Measurements from ENCODE around the gene IFITM5. TPM values are rescaled to one million over a fixed set of nuclear protein-coding genes. Genes with fewer than 3 reads are reported as not detected.
"Not testable (repeated sequence)": the region's sequence is repeated elsewhere in the genome, so short reads cannot be mapped to it uniquely, and the experiment has no call there.

Gene IFITM5
- total RNA-seq, 1 donor from 2014 or later = 0.96 TPM

DNA sequence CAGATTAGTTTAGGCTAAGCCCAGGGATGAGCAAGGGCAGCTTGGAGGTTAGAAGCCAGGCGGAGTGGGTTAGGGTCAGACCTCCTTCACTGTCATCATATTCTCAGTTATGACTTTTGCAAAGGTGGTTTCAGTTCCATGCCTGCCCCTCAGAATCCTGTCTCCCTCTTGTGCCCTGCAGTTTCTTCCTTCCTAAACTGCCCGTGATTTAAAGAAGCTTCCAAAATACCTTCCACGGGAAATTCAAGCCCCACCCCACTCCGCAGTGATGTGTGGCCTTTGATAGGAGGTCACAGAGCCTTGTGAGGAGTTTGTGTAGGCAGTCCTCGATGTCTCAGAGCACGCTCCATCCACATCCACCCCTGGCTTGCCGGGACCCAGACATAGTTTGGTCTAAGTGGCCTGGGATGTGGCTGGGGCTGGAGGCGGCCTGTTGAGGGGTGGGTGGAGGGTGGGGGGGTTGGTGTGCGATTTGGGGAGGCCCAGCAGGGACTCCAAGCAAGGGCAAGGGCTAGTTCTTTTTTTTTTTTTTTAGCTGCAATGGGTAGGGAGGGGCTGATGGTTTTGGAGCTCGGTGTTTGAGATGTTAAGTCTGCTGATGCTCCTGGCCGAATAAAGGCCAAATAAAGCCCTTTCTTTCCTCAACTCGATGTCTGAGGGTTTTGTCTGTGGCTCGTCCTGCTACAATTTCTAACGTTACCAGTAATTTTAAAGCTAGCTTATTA, 12.9 kb upstream of the IFITM5 start:
- DNase-seq (ENCODE audit: low spot score) = no peak

DNA sequence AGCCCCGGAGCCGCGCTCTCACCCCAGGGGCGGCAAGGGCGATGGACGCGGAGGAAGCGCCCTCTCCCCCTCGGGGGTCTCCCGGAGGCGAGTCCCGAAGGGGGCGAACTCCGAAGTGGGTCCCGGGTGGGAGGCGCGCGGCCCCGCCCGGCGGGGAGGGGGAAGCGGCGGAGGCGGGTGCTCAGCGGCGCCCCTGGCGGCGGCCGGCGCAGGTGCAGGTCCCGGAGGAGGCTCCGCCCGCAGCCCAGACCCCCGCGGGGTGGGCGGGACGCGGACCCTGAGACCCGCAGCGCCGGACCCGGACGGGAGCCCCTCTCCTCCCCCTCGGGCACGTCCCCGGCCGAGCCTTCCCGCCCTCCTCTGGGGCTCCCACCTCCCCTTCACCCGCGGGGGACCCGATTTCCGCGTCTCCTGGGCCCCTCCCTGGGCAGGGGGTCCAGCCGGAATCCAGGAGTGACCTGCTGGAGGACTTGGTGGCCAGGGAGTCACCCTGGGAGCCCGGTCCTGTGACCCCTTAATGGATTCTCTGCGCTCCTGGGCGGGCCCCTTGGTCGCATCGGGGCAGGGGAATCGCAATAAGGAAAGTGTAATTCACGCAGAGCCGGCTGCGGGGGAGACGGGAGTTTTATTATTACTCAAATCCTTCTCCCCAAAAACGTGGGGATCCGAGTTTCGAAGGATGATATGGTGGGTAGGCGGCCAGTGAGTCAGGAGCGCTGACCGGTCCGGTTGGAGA, 11.9 kb upstream of the IFITM5 start:
- not testable (repeated sequence) for DNase-seq (ENCODE audit: low spot score)

DNA sequence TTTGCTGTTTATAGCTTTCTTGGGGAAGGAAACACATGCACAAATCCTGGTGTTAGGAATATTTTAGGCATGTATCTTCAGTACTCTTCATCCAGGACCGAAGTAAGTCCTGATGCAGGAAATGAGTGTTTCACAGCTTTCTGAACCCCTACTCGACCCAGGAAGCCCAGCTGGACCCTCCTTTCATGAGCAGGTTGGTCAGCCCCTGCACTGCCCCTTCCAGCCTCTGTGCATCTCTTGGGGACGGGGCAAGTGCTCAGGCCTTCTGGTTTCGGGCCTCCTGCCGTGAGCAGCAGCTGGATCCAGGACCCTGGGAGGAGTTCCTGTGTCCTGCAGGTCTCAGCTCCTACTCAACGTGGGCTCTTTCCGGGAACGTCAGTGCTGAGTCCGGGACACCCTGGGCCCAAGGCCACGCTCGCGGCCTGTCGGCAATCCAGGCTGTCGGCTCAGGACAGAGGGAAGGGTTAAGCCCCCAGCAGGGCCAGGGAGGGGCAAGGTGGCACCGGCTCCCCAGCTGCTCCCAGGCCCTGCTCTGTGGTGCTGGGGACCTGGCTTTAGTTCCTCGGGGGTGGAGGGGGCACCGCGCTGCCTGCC, 10.8 kb upstream of the IFITM5 start:
- DNase-seq (ENCODE audit: low spot score) = not testable (repeated sequence)

DNA sequence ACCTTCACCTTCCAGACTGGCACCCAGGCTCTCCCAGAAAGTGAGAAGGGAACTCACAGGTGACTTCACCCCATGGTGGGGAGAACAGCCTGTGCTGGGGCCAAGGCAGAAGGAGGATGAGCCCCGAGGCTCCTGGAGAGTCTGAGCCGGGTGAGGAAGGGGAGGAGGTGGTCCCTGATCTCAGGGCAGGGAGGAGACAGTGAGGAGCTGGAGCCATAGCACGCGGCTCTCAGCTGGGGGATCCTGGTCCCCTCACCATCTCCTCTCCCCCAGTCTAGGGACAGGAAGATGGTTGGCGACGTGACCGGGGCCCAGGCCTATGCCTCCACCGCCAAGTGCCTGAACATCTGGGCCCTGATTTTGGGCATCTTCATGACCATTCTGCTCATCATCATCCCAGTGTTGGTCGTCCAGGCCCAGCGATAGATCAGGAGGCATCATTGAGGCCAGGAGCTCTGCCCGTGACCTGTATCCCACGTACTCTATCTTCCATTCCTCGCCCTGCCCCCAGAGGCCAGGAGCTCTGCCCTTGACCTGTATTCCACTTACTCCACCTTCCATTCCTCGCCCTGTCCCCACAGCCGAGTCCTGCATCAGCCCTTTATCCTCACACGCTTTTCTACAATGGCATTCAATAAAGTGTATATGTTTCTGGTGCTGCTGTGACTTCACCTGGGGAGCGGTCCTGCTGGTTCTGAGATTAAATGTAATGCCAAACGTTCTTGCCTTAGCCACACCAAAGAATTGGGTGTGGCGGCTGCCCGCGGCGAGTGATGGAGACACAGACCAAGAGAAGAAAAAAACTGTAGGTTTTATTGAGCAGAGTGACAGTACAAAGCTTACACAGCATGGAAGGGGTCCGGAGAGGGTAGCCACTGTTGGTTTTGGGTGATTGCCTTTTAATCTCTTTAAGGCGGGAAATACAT, 9.7 kb upstream of the IFITM5 start:
- not testable (repeated sequence) for DNase-seq (ENCODE audit: low spot score)

DNA sequence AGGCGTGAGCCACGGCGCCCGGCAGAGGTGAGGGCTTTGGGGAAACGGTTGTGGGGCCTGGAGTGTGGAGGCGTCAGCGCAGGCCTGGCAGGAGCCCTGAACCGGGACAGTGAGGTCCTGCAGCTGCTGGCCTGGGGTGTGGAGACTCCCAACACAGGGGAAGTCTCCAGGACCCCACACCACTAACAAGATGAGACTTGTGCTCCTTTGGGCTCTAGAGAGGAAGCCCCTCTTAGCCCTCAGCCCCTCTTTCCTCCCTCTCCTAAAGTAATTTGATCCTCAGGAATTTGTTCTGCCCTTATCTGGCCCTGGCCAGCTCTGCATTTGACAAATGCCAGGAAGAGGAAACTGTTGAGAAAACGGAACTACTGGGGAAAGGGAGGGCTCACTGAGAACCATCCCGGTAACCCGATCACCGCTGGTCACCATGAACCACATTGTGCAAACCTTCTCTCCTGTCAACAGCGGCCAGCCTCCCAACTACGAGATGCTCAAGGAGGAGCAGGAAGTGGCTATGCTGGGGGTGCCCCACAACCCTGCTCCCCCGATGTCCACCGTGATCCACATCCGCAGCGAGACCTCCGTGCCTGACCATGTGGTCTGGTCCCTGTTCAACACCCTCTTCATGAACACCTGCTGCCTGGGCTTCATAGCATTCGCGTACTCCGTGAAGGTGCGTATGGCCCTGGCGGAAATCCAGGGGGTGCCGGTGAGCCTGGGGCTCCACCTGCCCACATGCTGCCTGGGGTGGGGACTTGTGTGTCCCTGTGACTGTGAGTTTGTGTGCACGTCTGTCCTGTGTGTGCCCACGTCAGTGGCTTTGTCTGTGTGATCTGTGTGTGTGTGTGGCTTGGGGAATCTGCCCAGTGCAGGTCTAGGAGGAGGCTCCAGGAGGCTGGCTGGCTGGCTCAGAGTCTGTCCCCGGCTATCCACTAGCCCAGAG, 8.7 kb upstream of the IFITM5 start, which contains the start of gene IFITM2:
TSS of gene IFITM2 (plus strand) at position 51 of the 943 bp plus-strand sequence. CDS start at position 428, 377 bp downstream.
- DNase-seq (ENCODE audit: low spot score) = peak; percentile 95

DNA sequence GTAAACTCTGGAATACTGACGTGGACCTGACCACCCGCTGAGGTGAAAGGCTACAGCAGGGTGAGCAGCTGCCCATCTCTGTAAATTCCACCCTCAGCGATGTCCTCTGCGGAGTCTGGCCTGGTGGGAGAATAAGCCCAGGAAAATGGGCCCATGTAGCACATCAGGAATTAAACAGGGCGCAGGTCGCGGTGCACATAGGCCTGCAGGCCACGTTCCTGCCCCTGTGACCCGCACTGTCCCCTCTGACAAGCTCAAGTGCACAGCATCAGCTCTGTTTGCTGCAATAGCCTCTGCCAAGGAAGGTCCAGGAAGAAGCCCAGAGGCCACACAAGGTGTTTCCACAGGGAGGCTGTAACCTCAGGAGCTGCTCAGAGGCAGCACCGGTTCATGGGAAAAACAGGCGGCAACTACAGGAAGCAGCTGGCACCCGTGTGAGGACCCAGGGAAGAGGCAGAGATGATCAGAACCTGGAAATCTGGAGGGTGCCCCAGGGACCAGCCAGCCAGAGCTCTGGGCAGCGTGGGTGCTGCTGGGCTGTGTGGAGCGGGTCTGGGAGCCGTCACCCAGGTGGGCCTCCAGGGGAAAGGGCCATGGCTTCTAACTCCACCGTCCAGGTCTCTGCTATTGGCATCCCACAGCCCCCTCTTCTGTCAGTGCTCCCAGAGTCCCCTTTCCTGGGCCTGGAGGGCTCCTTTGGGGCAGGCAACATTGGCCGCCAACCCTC, 7.5 kb upstream of the IFITM5 start:
- no peak for DNase-seq (ENCODE audit: low spot score)

DNA sequence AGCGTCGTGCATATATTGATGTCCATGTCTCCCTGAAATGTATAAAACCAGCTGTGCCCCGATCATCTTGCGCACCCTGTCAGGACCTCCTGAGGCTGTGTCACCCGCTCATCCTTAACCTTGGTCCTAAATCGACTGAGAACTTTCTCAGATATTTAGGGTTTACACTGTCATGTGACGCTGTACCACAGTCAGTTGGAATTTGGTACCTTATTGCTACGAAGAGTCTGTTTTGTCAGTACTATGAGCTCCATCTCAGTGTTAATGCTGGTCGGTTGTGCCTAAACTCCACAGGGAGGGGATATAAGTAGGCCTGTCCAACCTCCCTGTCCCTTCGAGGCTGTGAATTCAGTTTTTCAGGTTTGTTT, 6.5 kb upstream of the IFITM5 start:
- DNase-seq (ENCODE audit: low spot score) = no peak

DNA sequence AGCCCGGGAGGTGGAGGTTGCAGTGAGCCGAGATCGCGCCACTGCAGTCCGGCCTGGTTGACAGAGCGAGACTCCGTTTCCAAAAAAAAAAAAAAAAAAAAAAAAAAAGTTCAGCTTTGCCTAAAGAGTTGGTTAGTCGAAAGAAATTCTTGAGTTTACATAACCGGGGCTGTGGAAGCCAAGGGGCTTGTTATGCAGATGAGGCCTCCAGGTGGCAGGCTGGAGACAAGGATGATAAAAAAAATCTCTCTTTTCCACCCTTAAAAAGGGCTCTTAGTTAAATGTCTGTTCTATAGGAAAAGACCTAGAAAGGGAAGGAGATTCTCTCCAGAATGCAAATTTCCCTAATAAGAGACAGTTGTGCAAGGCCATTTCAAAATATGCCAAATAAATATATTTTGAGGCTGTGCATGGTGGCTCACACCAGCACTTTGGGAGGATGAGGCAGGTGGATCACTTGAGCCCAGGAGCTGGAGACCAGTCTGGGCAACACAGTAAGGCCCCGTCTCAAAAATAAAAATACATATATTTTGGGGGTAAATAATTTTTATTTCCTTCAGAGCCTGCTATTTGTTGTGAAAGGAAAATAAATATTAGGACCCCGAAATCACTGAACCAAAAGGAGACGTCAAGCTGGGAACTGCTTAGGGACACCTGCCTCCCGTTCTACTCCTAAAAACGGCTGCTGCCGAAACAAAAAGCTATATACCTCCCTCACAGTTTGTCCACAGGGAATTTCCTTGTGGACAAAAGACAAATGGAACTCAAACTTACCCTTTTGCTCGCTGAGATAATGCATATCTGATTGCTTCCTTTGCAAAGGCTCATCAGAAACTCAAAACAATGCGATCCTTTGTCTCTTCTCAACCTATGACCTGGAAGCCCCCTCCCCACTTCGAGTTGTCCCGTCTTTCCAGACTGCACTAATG, 5.9 kb upstream of the IFITM5 start:
- peak; percentile 85 for DNase-seq (ENCODE audit: low spot score)

DNA sequence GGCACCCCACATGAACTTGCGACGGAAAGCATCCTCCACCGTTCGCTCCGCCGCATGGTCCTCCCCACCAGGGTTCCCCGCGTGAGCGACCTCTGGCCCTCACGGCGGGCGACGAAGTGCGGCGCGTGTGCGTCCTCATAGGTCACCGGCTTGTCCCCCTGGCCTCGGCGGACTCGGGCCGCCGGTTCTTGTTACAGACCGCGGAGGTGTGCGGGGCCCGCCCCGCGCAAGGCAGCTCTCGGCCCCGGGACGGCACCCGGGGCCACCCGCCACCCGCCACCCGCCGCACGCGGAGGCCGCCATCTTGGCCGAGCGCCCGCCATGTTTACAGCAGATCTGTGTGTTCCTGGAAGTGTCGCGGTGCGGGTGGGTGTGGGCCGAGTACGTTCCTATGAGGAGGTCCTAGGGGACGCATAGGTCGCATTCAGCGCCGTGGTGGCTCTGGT, 4.8 kb upstream of the IFITM5 start:
- no peak for DNase-seq (ENCODE audit: low spot score)

DNA sequence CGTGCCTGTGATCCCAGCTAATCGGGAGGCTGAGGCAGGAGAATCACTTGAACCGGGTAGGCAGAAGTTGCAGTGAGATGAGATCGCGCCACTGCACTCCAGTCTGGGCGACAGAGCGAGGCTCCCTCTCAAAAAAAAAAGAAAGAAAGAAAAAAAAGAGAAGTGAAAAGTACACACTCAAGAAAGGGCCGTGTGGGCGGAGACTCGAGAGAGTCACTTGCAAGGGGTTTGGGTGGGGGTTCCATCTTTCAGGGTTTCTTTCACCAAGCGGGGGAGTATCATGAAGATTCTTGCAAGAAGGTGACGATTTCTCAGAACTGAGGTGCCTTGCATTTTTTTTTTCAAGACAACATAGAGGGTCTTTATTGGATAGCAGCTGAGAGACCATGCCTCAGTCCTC, 4.0 kb upstream of the IFITM5 start:
- DNase-seq (ENCODE audit: low spot score) = no peak

DNA sequence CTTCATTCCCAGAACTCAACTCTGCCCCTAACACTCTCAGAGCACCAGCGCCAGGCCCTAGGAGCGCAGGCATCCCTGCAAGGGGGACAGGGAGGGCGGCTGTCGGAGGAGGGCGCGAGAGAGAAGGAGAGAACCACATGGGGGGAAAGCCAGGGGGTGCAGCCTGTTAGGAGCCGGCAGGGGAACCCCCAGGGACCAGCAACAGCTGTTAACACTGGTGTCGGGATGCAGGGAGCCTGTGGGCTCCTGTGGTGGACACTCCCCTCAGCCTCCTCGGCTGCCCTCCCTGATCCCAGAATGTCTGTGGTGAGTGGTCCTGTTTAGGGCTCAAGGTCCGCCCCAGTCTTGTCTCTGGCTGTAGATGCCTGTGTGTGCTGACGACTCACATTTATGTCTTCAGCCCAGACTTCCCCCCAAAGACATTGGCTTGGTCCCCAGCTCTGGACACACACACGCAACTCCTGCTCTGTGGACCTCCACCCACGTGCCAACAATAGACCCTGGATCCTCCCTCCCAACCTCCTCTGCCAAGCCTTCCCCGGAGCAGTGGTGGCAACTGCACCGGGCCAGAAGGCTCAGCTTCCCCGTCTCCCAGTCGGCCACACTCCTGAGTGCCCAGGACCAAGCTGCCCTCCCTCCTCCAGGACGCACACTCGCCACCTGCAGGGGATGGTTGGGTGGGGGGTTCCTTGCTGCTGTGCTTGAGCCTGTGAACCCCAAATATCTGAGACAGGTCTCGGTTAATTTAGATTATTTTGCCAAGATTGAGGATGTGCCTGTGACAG, 817 bp upstream of the IFITM5 start:
- no peak for DNase-seq (ENCODE audit: low spot score)

DNA sequence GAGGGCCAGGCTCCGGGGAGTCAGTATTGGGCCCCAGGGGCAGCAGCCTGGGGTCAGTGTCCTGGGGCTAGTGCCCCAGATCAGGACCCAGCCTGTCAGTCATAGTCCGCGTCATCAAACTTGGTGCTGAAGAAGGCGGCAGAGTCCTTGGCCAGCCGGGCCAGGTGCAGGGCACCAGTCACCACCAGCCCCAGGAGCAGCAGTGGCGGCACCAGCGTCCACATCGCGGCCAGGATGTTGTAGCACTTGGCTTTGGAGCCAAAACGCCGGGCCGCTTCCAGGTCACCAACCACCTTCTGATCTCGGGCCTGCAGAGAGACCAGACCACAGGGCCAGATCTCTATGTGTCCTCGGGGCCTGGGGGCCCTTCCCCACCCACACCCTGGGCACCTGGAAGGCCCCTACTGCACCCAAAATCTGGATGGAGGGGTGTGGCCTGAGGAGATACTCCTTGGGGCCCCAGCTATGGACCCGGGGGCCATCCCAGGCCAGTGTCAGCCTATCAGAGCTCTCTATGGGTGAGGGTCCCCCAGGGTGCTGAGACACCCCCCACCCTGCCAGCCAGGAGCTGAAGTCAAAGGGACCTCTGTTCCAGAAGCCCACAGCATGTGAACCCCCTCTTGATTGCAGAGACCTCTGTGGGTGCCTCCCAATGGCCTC, 790 bp downstream of the IFITM5 start:
- no peak for DNase-seq (ENCODE audit: low spot score)

DNA sequence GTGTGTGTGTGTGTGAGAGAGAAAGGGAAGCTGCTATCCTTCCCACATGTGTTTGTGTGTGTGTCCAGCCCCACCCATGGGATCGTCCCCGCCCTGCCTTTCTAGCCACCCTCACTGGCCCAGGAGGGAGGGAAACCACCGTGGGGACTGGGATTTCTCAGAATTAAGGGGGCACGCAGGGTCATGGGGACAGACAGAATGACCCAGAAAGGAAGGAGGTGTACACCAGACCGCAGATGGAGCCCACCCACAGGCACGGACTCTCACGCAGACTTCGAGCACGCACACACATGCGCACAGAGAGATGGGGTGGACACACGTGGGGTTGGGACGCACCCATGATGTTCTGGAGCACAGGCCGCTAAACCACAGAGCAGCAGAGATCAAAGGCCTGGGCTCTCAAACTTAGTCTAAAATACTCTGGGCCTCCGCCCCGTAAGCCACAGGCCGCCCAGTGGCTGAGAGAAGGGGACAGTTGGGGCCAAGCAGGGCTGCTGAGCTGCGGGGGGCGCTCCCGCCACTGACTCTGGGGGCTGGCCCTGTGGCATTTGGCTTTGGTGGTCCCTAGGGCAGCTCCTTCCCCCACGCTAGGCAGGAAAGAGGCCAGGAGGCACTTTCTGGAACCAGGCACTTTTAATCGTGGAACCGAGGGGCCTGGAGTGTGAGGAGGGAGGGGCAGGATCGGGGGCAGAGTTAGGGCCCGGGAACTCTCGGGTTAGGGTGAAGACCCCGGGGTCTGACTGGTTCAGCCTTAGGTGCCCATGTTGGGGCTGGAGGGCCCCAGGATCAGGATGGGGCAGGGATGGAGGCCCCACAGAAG, 1.5 kb downstream of the IFITM5 start:
- DNase-seq (ENCODE audit: low spot score) = peak; percentile 81

DNA sequence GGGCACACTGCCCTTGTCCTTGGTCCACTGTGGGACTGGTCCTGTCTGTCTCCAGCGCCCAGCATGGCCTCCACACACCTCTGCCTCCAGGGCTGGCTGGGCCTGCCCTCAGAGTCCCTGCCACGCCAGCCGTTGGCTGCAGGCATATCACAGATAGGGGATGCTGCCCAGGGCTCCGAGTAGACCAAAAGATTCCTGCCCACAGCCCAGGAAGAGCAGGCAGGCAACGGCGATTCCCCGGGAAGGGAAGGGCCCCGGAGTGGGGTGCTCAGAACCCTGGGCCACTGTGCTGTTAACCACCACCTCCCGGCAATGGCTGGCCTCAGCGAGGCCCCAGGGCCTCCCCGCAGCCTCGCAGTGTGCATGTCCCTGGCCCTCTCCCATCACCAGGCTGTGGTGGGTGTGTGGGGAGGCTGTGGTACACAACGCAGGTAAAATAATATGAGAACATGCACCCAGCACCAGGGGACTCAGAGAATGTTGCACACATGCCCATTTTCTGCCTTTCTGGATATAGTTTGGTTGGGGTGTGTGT, 2.2 kb downstream of the IFITM5 start:
- DNase-seq (ENCODE audit: low spot score) = no peak

DNA sequence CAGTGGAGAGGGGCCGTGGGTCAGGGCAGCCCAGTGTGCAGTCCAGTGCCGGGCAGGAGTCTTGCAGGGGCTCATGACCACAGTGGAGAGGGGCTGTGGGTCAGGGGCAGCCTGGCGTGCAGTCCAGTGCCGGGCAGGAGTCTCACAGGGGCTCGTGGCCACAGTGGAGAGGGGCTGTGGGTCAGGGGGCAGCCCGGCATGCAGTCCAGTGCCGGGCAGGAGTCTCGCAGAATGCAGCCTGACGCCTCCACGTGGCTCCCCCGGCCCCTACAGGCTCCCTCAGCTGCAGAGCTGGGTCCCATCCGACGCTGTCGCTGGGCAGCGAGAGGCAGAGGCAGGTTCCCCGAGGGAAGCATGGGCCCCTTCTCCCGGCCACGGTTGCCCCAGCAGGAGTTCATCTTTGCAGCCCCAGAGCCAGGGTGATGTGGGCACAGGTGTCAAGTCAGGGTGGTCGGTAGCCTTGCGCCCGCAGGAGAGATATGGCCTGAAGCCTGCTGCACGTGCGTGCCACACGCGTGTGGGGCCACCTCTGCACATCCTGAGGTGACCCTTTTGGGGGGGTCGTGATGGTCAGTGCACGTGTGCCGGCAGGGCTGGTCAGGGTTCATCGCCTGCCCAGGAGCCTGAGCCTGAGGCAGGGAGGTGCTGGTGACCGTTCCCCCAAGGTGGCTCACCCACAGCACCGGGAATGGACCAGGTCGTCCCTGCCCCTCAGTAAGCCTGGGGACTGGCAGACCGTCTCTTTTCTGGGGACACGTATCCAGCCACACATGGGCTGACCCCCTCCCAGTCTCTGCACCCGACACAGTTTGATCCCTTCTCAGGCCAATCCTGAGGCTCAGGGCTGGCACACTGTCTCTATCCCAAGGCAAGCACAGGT, 2.9 kb downstream of the IFITM5 start:
- no peak for DNase-seq (ENCODE audit: low spot score)
